GM21576 (cell line): Measurements from ENCODE around the gene PPAN.

Source experiments
- ATAC-seq: cut with Tn5 transposase; IDR thresholded peaks from one replicate; pipeline ENCODE4 v1.9.1; 2021; ENCODE audit warnings: mild to moderate bottlenecking, moderate library complexity; ENCODE audit not compliant: unreplicated experiment

The PPAN gene

GRCh38 chr19:10137751-10138682, 31.9 kb downstream of the PPAN start:
- ATAC-seq = no peak

GRCh38 chr19:10138879-10139795, 33.0 kb downstream of the PPAN start:
- ATAC-seq = no peak

- ATAC-seq = no peak
Observed at GRCh38 chr19:10139952-10140351, 33.8 kb downstream of the PPAN start.

GRCh38 chr19:10141479-10141878, 35.3 kb downstream of the PPAN start:
- ATAC-seq = no peak

GRCh38 chr19:10141973-10142372, 35.8 kb downstream of the PPAN start:
- ATAC-seq = no peak

GRCh38 chr19:10142701-10143375, 36.7 kb downstream of the PPAN start:
- no peak for ATAC-seq

- ATAC-seq = no peak
Observed at GRCh38 chr19:10143681-10144080, 37.5 kb downstream of the PPAN start.

- no peak for ATAC-seq
Observed at GRCh38 chr19:10144361-10144760, 38.2 kb downstream of the PPAN start.

- no peak for ATAC-seq
Observed at GRCh38 chr19:10145031-10145430, 38.9 kb downstream of the PPAN start.

GRCh38 chr19:10146142-10146541, 40.0 kb downstream of the PPAN start:
- no peak for ATAC-seq

GRCh38 chr19:10149427-10149826, 43.3 kb downstream of the PPAN start:
- no peak for ATAC-seq

- no peak for ATAC-seq
Observed at GRCh38 chr19:10151521-10151920, 45.4 kb downstream of the PPAN start.

- ATAC-seq = no peak
Observed at GRCh38 chr19:10152100-10152499, 45.9 kb downstream of the PPAN start.

GRCh38 chr19:10155839-10156238, 49.7 kb downstream of the PPAN start:
- ATAC-seq = no peak

GRCh38 chr19:10158071-10158470, 51.9 kb downstream of the PPAN start:
- no peak for ATAC-seq

GRCh38 chr19:10158485-10158884, 52.3 kb downstream of the PPAN start:
- no peak for ATAC-seq

GRCh38 chr19:10159610-10160009, 53.4 kb downstream of the PPAN start:
- no peak for ATAC-seq
